Peyer's patch (tissue), 4 donors: Measurements from ENCODE around the gene RNF150. TPM values are rescaled to one million over a fixed set of nuclear protein-coding genes. Genes with fewer than 3 reads are reported as not detected.
"Not testable (repeated sequence)": the region's sequence is repeated elsewhere in the genome, so short reads cannot be mapped to it uniquely, and the experiment has no call there.

ENCODE experiments used
- DNase-seq, 3 donors: peaks; one replicate each; pipeline ENCODE4 v3.0.0-alpha.2; 2017 to 2019
- H3K27ac ChIP-seq, 4 donors: fragments of 200-600 bp; sonication (generic); one replicate each; pipeline ENCODE4 v1.5.1; 2016 to 2019
- H3K27me3 ChIP-seq, 2 donors: fragments of 200-600 bp; sonication (generic); one replicate each; pipeline ENCODE4 v1.5.1; 2019
- H3K36me3 ChIP-seq, 3 donors: fragments of 200-600 bp; sonication (generic); one replicate each; pipeline ENCODE4 v1.5.1; 2016 to 2019
- H3K4me1 ChIP-seq, 4 donors: fragments of 200-600 bp; sonication (generic); one replicate each; pipeline ENCODE4 v1.5.1; 2016 to 2019
- H3K4me3 ChIP-seq, 4 donors: fragments of 200-600 bp; sonication (generic); 1 replicate in 3 of 4; 2 replicates in 1 of 4; pipeline ENCODE4 v1.5.1; 2016 to 2019; ENCODE audit warnings: mild to moderate bottlenecking in 1 of 4
- H3K9me3 ChIP-seq, 4 donors: fragments of 200-600 bp; sonication (generic); one replicate each; pipeline ENCODE4 v1.5.1; 2016 to 2019; ENCODE audit warnings: mild to moderate bottlenecking in 1 of 4
- POLR2A ChIP-seq, 2 donors: fragments of 450-650 bp; IDR thresholded peaks; one replicate each; pipeline ENCODE4 v1.5.1; 2017; ENCODE audit warnings: antibody characterized with exemption in 2 of 2, mild to moderate bottlenecking in 2 of 2, moderate library complexity in 2 of 2
- total RNA-seq, 4 donors: library from RNA; depleted of rRNA; stranded (reverse); fragments of >200 nt; gene quantifications; one replicate each; pipeline ENCODE4 v1.1.0, GENCODE V29; 2016
- TF ChIP-seq, protein P1 (sequence below), 6 experiments: fragments of 450-650 bp in 4 of 6; fragments of 200-600 bp in 2 of 6; sonication (generic) in 1 of 6; IDR thresholded peaks; one replicate each; pipeline ENCODE4 v1.5.1; 2017 to 2019; ENCODE audit warnings: antibody characterized with exemption in 6 of 6, mild to moderate bottlenecking in 3 of 6, moderate library complexity in 1 of 6

The RNF150 gene
- total RNA-seq, 4 donors from 2014 or later = 1.2 to 9.9 (median 2.5) TPM

DNA sequence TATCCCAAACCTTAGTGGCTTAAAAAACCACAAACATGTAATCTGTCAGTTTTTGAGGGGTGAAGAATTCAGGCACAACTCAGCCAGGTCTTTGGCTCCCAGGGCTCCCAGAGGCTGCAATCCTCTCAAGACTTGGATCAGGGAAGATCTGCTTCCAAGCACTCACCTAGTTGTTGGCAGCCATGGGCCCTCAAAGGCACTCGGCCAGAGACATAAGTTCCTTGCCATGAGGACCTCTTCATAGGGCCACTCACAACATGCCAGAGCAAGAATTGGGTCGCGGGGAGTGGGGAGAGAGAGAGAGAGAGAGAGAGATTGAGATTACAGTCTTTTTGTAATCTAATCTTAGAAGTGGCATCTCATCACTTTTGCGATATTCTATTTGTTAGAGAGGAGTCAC, 300.0 kb downstream of the RNF150 start:
- no peaks in the 10 kb centered on the region for H3K9me3 ChIP-seq
- TF ChIP-seq, protein P1, sequence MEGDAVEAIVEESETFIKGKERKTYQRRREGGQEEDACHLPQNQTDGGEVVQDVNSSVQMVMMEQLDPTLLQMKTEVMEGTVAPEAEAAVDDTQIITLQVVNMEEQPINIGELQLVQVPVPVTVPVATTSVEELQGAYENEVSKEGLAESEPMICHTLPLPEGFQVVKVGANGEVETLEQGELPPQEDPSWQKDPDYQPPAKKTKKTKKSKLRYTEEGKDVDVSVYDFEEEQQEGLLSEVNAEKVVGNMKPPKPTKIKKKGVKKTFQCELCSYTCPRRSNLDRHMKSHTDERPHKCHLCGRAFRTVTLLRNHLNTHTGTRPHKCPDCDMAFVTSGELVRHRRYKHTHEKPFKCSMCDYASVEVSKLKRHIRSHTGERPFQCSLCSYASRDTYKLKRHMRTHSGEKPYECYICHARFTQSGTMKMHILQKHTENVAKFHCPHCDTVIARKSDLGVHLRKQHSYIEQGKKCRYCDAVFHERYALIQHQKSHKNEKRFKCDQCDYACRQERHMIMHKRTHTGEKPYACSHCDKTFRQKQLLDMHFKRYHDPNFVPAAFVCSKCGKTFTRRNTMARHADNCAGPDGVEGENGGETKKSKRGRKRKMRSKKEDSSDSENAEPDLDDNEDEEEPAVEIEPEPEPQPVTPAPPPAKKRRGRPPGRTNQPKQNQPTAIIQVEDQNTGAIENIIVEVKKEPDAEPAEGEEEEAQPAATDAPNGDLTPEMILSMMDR (IDR thresholded peaks at IDR 0.05) = no peak
- no peak for TF ChIP-seq POLR2A (IDR thresholded peaks at IDR 0.05)
- no peaks in the 10 kb centered on the region for H3K4me1 ChIP-seq
- H3K36me3 ChIP-seq = no peaks in the 10 kb centered on the region
- H3K27ac ChIP-seq = no peak overlapping the region
- no peaks in the 10 kb centered on the region for H3K27me3 ChIP-seq
- H3K4me3 ChIP-seq = no peak overlapping the region
- no peak for DNase-seq

DNA sequence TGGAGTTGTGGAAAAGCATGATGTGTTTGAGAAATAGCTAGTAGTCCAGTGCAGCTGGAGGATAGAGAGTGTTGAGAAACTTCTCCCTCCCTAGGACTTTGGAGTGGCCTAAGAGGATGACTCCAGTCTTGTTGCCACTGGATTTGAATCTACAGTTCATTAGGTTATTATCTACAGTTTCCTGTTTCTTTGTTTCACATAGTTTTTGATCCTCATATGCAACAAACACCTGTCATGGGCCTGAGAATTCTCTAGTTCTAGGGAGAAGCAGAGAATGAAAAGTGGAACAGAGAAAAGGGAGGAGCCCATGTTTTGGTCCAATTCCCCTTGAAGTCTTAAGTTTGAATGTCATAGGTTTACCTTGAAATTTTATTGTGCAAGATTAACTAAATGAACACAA, 303.4 kb downstream of the RNF150 start:
- Histone ChIP-seq H3K36me3 (no peaks in the 10 kb centered on the region), H3K27me3 (no peaks in the 10 kb centered on the region), H3K4me3 (no peak overlapping the region), H3K9me3 (no peaks in the 10 kb centered on the region), H3K27ac (peak overlapping the region in 2 of 4 donors; percentile 42 to 55), H3K4me1 (no peaks in the 10 kb centered on the region)
- TF ChIP-seq POLR2A (IDR thresholded peaks at IDR 0.05) = no peak
- TF ChIP-seq, protein P1 (IDR thresholded peaks at IDR 0.05) = no peak
- no peak for DNase-seq

DNA sequence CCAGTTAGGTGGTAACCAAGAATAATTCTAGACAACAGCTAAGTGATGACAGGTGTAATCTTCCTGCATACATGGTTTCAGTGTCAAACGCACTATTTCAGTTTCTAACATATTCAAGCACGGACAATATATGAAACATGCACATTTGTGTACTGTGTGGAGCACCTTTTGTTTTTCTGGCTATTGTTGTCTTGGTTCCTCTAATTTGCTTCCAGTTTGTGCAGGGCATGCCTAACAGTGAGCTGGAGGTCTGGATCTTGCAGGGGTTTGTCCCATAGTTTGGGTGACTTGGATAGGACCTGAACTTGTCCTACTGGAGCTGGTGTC, 306.6 kb downstream of the RNF150 start:
- no peak for TF ChIP-seq POLR2A (IDR thresholded peaks at IDR 0.05)
- TF ChIP-seq, protein P1 (IDR thresholded peaks at IDR 0.05) = no peak
- Histone ChIP-seq H3K4me3 (no peak overlapping the region), H3K27ac (no peak overlapping the region), H3K9me3 (no peaks in the 10 kb centered on the region), H3K36me3 (no peaks in the 10 kb centered on the region), H3K27me3 (no peaks in the 10 kb centered on the region), H3K4me1 (no peaks in the 10 kb centered on the region)
- DNase-seq = no peak

DNA sequence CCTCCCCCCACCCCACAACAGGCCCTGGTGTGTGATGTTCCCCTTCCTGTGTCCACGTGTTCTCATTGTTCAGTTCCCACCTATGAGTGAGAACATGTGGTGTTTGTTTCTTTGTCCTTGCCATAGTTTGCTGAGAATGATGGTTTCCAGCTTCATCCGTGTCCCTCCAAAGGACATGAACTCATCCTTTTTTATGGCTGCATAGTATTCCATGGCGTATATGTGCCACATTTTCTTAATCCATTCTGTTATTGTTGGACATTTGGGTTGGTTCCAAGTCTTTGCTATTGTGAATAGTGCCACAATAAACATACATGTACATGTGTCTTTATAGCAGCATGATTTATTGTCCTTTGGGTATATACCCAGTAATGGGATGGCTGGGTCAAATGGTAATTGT, 312.7 kb downstream of the RNF150 start:
- H3K4me1 ChIP-seq, H3K9me3 ChIP-seq, H3K36me3 ChIP-seq, DNase-seq, H3K27ac ChIP-seq, H3K27me3 ChIP-seq, H3K4me3 ChIP-seq: not testable (repeated sequence)

DNA sequence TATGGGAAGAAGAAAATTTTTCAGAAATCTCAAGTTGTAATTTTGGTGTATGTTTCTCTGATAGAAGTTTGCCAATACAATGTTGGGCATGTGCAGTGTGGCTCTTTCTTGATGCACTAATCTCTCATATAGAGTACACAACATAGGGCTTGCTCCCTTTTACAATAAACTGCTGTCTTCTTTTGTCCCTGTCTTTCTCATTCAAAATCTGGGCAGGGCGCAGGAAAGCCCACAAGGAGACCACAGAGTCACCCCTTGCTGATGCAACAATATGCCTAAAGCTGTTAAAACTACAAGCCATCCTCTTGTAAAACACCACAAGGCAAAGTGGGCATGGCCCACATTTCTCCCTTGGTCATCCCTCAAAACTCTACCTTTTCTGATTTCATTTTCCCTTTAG, 313.7 kb downstream of the RNF150 start:
- TF ChIP-seq, protein P1 (IDR thresholded peaks at IDR 0.05) = no peak

DNA sequence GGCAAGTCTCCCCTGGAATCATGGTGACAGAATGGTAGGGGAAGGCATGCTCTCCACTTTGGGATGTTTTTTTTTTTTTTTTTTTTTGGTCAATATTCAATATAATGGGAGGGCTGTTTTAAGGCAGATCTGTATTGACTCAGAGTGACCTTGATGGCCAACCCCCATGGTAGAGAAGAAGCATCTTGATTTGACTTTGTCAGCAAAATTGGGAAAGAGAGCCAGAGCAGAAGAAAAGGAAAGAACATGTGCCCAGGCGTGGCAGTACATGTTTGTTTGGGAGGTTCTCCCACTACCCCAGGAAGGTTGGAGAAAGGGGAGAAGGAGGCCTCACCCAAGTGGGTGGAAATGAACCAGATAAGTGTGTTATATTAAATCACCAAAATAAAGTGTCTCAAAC, 314.8 kb downstream of the RNF150 start:
- H3K27me3 ChIP-seq = no peaks in the 10 kb centered on the region

More for the DNA sequence above, 313.7 kb downstream of the RNF150 start:
- DNase-seq = no peak
- no peak overlapping the region for H3K27ac ChIP-seq
- H3K4me1 ChIP-seq = no peaks in the 10 kb centered on the region
- H3K9me3 ChIP-seq = no peaks in the 10 kb centered on the region
- no peaks in the 10 kb centered on the region for H3K27me3 ChIP-seq
- H3K36me3 ChIP-seq = no peaks in the 10 kb centered on the region
- H3K4me3 ChIP-seq = no peak overlapping the region

More for the DNA sequence above, 314.8 kb downstream of the RNF150 start:
- Histone ChIP-seq H3K4me3 (no peak overlapping the region), H3K27ac (no peak overlapping the region), H3K4me1 (no peaks in the 10 kb centered on the region), H3K9me3 (no peaks in the 10 kb centered on the region), H3K36me3 (no peaks in the 10 kb centered on the region)
- DNase-seq = no peak
- no peak for TF ChIP-seq POLR2A (IDR thresholded peaks at IDR 0.05)
- TF ChIP-seq, protein P1 (IDR thresholded peaks at IDR 0.05) = no peak
